ENCODE measurements around the gene DBN1.

DBN1 gene

DNA sequence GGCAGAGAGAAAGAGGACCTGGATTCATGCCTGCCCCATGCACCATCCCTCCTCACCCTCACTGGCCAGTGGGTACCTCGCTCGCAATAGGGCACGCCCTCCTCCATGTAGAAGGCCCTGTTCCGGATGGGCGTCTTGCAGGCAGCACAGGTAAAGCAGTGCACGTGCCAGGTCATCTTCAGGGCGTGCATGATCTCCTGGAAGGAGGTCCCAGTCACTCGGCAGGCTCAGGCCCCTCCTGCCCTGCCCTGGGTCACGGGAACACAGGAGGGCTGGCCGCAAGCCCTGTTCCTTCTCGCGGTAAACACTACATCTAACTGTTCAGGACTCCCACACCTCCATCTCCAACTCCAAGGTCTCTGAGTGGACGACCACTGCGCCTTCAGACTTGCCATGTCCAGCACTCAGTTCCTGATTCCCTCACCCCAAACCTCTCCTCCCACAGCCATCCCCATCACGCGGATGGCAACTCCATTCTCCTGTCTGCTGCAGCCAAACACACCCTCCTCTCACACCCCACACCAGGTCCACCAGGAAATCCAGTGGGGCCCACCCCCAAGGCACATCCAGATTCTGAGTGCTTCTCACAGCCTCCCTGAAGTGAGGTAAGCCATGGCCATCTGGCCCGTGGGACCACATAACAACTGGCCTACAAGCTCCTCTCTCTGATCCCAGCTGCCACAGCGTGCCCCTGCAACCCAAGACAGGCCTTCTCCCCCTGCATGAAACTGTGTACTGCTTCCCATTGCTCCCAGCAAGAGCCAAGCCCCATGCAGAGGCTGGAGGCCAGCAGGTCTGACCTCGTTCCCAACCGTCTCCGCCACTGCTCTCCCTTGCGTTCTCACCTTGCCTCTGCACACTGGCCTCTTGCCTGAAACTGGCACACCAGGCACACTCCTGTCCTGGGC is 10.8 kb upstream of the DBN1 start:
- TF ChIP-seq, protein P1, sequence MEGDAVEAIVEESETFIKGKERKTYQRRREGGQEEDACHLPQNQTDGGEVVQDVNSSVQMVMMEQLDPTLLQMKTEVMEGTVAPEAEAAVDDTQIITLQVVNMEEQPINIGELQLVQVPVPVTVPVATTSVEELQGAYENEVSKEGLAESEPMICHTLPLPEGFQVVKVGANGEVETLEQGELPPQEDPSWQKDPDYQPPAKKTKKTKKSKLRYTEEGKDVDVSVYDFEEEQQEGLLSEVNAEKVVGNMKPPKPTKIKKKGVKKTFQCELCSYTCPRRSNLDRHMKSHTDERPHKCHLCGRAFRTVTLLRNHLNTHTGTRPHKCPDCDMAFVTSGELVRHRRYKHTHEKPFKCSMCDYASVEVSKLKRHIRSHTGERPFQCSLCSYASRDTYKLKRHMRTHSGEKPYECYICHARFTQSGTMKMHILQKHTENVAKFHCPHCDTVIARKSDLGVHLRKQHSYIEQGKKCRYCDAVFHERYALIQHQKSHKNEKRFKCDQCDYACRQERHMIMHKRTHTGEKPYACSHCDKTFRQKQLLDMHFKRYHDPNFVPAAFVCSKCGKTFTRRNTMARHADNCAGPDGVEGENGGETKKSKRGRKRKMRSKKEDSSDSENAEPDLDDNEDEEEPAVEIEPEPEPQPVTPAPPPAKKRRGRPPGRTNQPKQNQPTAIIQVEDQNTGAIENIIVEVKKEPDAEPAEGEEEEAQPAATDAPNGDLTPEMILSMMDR (IDR thresholded peaks at IDR 0.05; ENCODE audit: low read depth, low read length, missing control alignments) = no peak
- DNase-seq (ENCODE audit: low read depth) = no peak
- H3K4me3 ChIP-seq (ENCODE audit: low read depth, low read length) = no peak overlapping the region

DNA sequence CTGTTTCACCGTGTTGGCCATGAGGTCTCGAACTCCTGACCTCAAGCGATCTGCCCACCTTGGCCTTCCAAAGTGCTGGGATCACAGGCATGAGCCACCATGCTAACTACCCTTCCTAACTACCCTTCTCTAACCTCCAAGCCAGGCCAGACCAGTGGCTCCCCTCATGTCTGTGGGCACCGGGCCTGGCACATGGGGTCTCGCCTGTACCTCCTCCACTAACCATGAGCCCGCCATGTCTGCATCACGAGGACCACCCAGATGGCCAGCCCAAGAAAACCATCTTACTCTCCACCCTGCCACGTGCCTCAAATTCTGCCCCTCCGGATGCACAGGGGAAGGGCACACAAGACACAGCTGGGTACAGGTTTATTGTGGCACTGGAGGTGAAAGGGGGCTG is 9.6 kb upstream of the DBN1 start:
- no peak overlapping the region for H3K4me3 ChIP-seq (ENCODE audit: low read depth, low read length)
- TF ChIP-seq, protein P1 (IDR thresholded peaks at IDR 0.05; ENCODE audit: low read depth, low read length, missing control alignments) = no peak
- DNase-seq (ENCODE audit: low read depth) = no peak

DNA sequence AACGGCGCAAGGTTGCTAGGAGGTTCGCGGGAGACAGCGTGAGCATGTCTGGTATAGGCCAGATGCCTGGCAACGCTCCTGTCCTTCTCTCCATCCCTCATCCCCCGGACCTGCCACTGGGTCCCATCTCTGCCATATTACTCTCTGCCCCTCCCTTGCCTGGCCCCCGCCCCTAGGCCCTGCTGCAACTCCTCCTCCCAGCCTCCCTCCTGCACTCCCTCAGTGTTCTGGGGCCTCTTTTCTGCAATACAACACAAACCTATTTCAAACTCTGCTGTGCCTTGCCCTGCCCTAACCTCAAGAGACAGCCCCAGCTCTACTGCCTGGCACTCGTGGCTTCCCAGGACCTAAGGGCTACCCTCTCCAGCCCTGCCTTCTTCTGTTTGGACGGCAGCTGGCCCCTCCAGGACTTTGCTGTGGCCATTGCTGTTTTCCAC is 8.9 kb upstream of the DBN1 start:
- TF ChIP-seq, protein P1 (IDR thresholded peaks at IDR 0.05; ENCODE audit: low read depth, low read length, missing control alignments) = no peak
- DNase-seq (ENCODE audit: low read depth) = no peak

DNA sequence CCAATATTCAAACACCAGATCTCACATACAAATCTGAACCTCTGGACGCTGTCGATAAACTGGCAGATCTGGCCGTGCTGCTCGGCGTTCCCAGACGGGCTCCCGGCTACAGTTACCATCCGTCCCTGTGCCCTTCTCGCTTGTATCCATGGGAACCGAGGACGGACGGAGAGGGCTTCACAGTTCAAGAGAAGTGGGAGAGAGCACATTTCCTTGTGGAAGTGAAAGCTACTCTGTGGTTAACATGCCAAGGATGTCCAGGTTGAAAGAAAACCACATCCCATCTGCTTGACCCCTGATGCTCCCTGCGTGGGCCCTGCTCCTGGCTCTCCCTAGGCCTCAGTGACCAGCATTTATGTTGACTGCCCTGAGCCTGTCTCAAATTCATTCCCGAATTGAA is 6.3 kb upstream of the DBN1 start:
- TF ChIP-seq, protein P1 (IDR thresholded peaks at IDR 0.05; ENCODE audit: low read depth, low read length, missing control alignments) = no peak
- no peak for DNase-seq (ENCODE audit: low read depth)

More for the DNA sequence above, 8.9 kb upstream of the DBN1 start:
- no peak overlapping the region for H3K4me3 ChIP-seq (ENCODE audit: low read depth, low read length)

DNA sequence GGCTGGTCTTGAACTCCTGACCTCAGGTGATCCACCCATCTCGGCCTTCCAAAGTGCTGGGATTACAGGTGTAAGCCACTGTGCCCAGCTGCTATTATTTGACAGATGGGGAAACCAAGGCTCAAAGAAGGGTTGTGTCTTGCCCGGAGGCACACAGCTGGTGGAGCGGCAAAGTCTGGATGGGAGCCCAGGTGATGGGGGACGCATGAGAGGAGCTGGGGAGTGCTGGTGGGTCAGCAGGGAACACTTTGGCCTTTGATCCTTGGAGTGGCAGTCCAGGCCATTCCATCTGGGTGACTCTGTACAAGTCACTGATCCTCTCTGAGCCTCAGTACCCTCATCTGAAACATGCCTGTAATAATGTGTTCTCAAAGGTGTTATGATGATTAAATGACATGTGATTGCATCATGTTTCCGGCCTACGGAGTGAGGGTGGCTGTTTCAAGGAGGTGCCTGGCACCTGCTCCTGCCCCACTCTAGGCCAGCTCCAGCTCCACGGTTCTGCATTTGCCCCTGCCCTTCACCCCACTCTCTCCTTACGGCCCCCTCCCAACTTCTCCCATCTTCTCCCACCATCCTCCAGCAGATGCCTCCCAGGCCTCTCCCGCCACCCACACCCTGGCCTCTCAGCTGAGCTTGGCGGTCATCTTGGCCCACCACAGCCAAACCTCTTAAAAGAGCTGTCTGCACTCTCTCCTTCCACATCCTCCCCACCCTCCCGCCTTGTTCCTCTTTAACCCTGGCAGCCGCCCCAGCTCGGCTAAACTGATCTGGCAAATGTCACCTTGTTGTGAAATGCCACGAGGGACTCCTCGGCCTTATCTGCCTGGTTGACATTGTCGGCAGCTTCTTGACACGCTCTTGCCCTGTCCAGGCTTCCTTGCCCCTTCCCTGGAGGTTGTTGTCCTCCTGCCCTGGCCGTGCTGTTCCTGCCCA is 5.5 kb upstream of the DBN1 start:
- H3K4me3 ChIP-seq (ENCODE audit: low read depth, low read length) = no peak overlapping the region
- DNase-seq (ENCODE audit: low read depth) = no peak
- TF ChIP-seq, protein P1 (IDR thresholded peaks at IDR 0.05; ENCODE audit: low read depth, low read length, missing control alignments) = no peak

More for the DNA sequence above, 6.3 kb upstream of the DBN1 start:
- H3K4me3 ChIP-seq (ENCODE audit: low read depth, low read length) = no peak overlapping the region

DNA sequence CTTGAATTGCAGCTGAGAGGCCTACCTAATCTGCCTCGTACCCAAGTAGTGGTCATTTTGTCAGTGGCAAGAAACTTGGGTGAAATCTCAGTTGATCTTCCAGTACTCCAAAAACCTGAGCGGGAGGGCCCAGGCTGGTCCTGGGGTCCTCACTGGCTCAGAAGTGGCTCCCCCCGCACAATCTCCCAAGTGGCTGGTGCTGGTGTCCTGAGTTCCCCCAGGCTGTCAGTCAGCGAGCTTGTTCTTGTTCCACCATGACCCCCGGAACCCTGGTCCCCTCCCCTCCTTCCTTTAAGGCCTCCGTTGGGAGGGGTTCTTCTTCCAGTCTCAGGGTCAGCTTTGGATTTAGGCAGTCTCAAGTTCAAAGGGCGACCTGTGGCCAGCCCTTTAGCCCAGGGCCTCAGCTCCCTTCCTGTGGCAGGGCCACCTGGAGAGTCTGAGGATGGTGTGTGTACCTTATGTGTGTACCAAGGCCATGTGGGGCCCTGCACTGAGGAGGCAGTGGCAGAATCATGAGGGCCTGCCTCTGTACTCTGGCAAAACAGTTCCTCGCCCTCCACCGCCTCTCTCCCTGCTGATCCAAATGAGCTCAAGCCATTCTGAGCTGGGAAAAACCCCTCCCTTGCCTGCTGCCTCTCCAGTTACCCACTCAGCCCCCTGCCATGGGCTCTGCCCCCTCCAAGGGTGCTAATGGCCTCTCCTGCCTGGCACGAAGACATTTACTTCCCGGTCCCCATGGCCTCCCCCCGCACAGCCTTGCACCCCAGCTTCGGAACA is 4.5 kb upstream of the DBN1 start:
- TF ChIP-seq, protein P1 (IDR thresholded peaks at IDR 0.05; ENCODE audit: low read depth, low read length, missing control alignments) = no peak
- H3K4me3 ChIP-seq (ENCODE audit: low read depth, low read length) = no peak overlapping the region
- no peak for DNase-seq (ENCODE audit: low read depth)
